ENCODE data around the gene PPP3R1.

The PPP3R1 gene

DNA sequence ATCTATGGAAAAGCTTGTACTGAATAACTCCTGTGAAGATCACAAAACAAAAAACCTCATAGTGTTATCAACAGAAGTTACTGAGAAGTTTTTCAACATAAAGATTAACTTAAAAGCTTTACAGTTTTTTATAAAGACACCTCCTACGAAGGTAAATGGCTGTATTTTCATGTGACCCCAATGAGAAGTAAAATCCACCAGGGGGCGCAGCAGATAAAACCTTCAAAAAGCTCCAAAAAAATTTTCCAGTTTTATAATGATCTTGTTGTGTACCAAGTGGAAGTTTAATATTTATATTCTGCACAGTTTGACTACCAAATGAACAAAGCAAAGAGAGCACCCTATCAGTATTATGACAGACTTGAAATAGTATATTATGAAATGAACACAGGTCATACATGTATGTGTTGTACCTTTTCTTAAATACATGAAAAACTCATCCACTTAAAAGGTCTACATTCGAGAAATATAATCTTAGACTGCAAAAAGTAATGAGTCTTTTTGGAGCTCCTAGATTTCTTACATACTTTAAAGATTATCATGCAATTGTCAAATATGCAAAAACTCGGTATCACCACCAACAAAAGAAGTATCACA lies 56.1 kb downstream of the PPP3R1 start:
- Histone ChIP-seq H3K9me3 (no peaks in the 10 kb centered on the region), H3K27me3 (no peaks in the 10 kb centered on the region), H3K4me3 (no peak overlapping the region), H3K36me3 (no peaks in the 10 kb centered on the region), H3K27ac (no peak overlapping the region), H3K4me1 (peaks cover 0 to 46% (median 13%) of the 10 kb centered on the region in 4 donors)
- intact Hi-C loops (cut with DNase I; ENCODE audit: low total_unique reads): loop anchor here (5.0 to 10.0 kb wide), 2 partner anchors 51 to 89 kb away; no protein-coding TSS in a partner anchor
- peak; percentile 62 to 63 for TF ChIP-seq CTCF (IDR thresholded peaks at IDR 0.05)
- DNase-seq: peak in 1 of 2 donors; percentile 29

DNA sequence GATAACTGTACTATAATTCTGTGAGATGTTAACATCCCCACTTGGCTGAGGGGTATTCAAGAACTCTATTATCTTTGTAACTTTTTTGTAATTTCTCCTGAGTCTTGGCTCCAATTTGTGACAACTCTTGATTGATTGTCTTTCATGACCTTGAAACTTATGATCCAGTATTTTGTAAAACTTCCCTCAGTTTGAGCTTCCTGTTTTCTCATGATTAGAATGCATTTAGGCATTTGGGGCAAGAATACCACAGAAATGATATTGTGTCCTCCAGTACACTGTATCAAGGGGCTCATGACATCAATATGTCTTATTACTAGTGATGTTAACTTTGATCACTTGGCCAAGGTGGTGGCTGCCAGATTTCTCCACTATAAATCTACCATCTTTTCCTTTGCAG lies 57.2 kb downstream of the PPP3R1 start:
- no peaks in the 10 kb centered on the region for H3K9me3 ChIP-seq
- no peak for TF ChIP-seq CTCF (IDR thresholded peaks at IDR 0.05)
- DNase-seq: no peak
- H3K27me3 ChIP-seq: no peaks in the 10 kb centered on the region
- no peak overlapping the region for H3K4me3 ChIP-seq
- peak overlapping the region in 1 of 2 donors; percentile 6 for H3K27ac ChIP-seq
- intact Hi-C loops (cut with DNase I; ENCODE audit: low total_unique reads): loop anchor here (5.0 to 10.0 kb wide), 2 partner anchors 52 to 90 kb away; no protein-coding TSS in a partner anchor
- peaks cover 0 to 41% (median 13%) of the 10 kb centered on the region in 4 donors for H3K4me1 ChIP-seq
- no peaks in the 10 kb centered on the region for H3K36me3 ChIP-seq

GRCh38 chr2:68193787-68194372 lies 58.5 kb downstream of the PPP3R1 start:
- no peak overlapping the region for H3K4me3 ChIP-seq
- no peak for DNase-seq
- no peaks in the 10 kb centered on the region for H3K9me3 ChIP-seq
- no peaks in the 10 kb centered on the region for H3K27me3 ChIP-seq
- H3K4me1 ChIP-seq: peaks cover 0 to 36% (median 13%) of the 10 kb centered on the region in 4 donors
- intact Hi-C loops (cut with DNase I; ENCODE audit: low total_unique reads): loop anchor here (10.0 kb wide), 1 partner anchor 91 kb away; no protein-coding TSS in a partner anchor
- no peak for TF ChIP-seq CTCF (IDR thresholded peaks at IDR 0.05)
- H3K27ac ChIP-seq: peak overlapping the region; percentile 24 to 37
- no peaks in the 10 kb centered on the region for H3K36me3 ChIP-seq

GRCh38 chr2:68193144-68193543 lies 59.2 kb downstream of the PPP3R1 start:
- H3K4me1 ChIP-seq: peaks cover 0 to 36% (median 13%) of the 10 kb centered on the region in 4 donors
- H3K27me3 ChIP-seq: no peaks in the 10 kb centered on the region
- H3K36me3 ChIP-seq: no peaks in the 10 kb centered on the region
- no peak for TF ChIP-seq CTCF (IDR thresholded peaks at IDR 0.05)
- peak overlapping the region; percentile 24 to 37 for H3K27ac ChIP-seq
- DNase-seq: no peak
- H3K4me3 ChIP-seq: no peak overlapping the region
- intact Hi-C loops (cut with DNase I; ENCODE audit: low total_unique reads): loop anchor here (10.0 kb wide), 1 partner anchor 92 kb away; no protein-coding TSS in a partner anchor
- H3K9me3 ChIP-seq: no peaks in the 10 kb centered on the region

GRCh38 chr2:68190991-68191731 lies 61.2 kb downstream of the PPP3R1 start:
- Histone ChIP-seq H3K4me3 (no peak overlapping the region), H3K27ac (no peak overlapping the region), H3K36me3 (no peaks in the 10 kb centered on the region), H3K27me3 (no peaks in the 10 kb centered on the region), H3K4me1 (peaks cover 0 to 42% (median 13%) of the 10 kb centered on the region in 4 donors), H3K9me3 (no peaks in the 10 kb centered on the region)
- DNase-seq: no peak
- intact Hi-C loops (cut with DNase I; ENCODE audit: low total_unique reads): loop anchor here (10.0 kb wide), 1 partner anchor 94 kb away; no protein-coding TSS in a partner anchor
- no peak for TF ChIP-seq CTCF (IDR thresholded peaks at IDR 0.05)
